Keratinocyte (primary cell): Measurements from ENCODE around the gene AGAP1. TPM values are rescaled to one million over a fixed set of nuclear protein-coding genes. Genes with fewer than 3 reads are reported as not detected.

Source experiments
- DNase-seq: peaks from one replicate; pipeline ENCODE4 v3.0.0-alpha.2; 2011; ENCODE audit warnings: low read depth, missing footprints, low spot score
- FAIRE-seq: peaks from 2 replicates; lab custom pipeline; 2011; peaks lifted over from hg19 to GRCh38; lab: Jason Lieb, UNC
- H2AFZ ChIP-seq: 2 replicates; pipeline ENCODE4 v1.6.0; 2012; ENCODE audit warnings: low read length, control low read depth, inconsistent platforms; ENCODE audit not compliant: control insufficient read depth
- H3K27ac ChIP-seq: 2 replicates; pipeline ENCODE4 v1.5.1; 2011; ENCODE audit warnings: low read length; ENCODE audit not compliant: control insufficient read depth, insufficient read depth
- H3K27me3 ChIP-seq: 3 replicates; pipeline ENCODE4 v1.6.0; 2011; ENCODE audit warnings: low read length; ENCODE audit not compliant: control insufficient read depth, insufficient read depth; ENCODE audit errors: extremely low read depth
- H3K36me3 ChIP-seq, 2 experiments: 2 replicates in 1 of 2; 3 replicates in 1 of 2; pipeline ENCODE4 v1.5.1; 2011; ENCODE audit warnings: low read length in 2 of 2, mild to moderate bottlenecking in 1 of 2; ENCODE audit not compliant: control insufficient read depth in 2 of 2, insufficient read depth in 2 of 2; ENCODE audit errors: extremely low read depth in 1 of 2
- H3K4me1 ChIP-seq: 3 replicates; pipeline ENCODE4 v1.5.1; 2011; ENCODE audit warnings: low read length; ENCODE audit not compliant: control insufficient read depth, insufficient read depth; ENCODE audit errors: extremely low read depth
- H3K4me2 ChIP-seq: 3 replicates; pipeline ENCODE4 v1.6.0; 2011; ENCODE audit warnings: low read depth, low read length; ENCODE audit not compliant: control insufficient read depth, insufficient read depth; ENCODE audit errors: extremely low read depth
- H3K4me3 ChIP-seq, 3 experiments: fragments of 200-600 bp in 1 of 3; sonication (generic) in 1 of 3; 2 replicates in 2 of 3; 3 replicates in 1 of 3; pipeline ENCODE4 v1.5.1; 2011 to 2016; ENCODE audit warnings: low read length in 3 of 3, mild to moderate bottlenecking in 3 of 3, control low read depth in 2 of 3, inconsistent platforms in 1 of 3, low read depth in 1 of 3, mixed read lengths in 1 of 3, mixed run types in 1 of 3, moderate library complexity in 1 of 3; ENCODE audit not compliant: control insufficient read depth in 2 of 3, insufficient read depth in 2 of 3; ENCODE audit errors: extremely low read depth in 1 of 3
- H3K79me2 ChIP-seq: 2 replicates; pipeline ENCODE4 v1.6.0; 2012; ENCODE audit warnings: low read length; ENCODE audit not compliant: control insufficient read depth, insufficient read depth
- H3K9ac ChIP-seq: 3 replicates; pipeline ENCODE4 v1.6.0; 2011; ENCODE audit warnings: low read length; ENCODE audit not compliant: control insufficient read depth, insufficient read depth; ENCODE audit errors: extremely low read depth
- H3K9me1 ChIP-seq: 3 replicates; pipeline ENCODE4 v1.6.0; 2011; ENCODE audit warnings: low read length; ENCODE audit not compliant: control insufficient read depth, insufficient read depth; ENCODE audit errors: extremely low read depth
- H3K9me3 ChIP-seq: 2 replicates; pipeline ENCODE4 v1.5.1; 2012; ENCODE audit warnings: low read depth, low read length; ENCODE audit not compliant: control insufficient read depth
- H4K20me1 ChIP-seq: 3 replicates; pipeline ENCODE4 v1.6.0; 2011; ENCODE audit warnings: low read length; ENCODE audit not compliant: control insufficient read depth, insufficient read depth; ENCODE audit errors: extremely low read depth
- EZH2 ChIP-seq: IDR thresholded peaks from one replicate; pipeline ENCODE4 v1.6.1; 2012; ENCODE audit warnings: inconsistent platforms, mild to moderate bottlenecking, low read length, moderate library complexity
- dilution Hi-C: fragments of 300-500 bp; cut with MboI; formaldehyde crosslinking; loops from one replicate; pipeline ENCODE4 v1.7.0; 2020; ENCODE audit warnings: low sequenced_read_pairs; ENCODE audit not compliant: extremely low pct_ligation_motif_present
- polyA plus RNA-seq, 5 experiments: library from polyadenylated mRNA; depleted of rRNA in 3 of 5; stranded (reverse) in 3 of 5; stranded (forward) in 1 of 5; unstranded in 1 of 5; fragments of >200 nt; gene quantifications; 1 replicate in 1 of 5; 2 replicates in 3 of 5; 3 replicates in 1 of 5; pipeline versions ENCODE4 v1.2.1 to v1.2.3, GENCODE V29; 2011 to 2012; ENCODE audit warnings: missing spikeins in 2 of 5, low read depth in 1 of 5, low replicate concordance in 1 of 5
- TF ChIP-seq, protein P1 (sequence below), 3 experiments: IDR thresholded peaks in 1 of 3; conservative IDR thresholded peaks in 1 of 3; optimal IDR thresholded peaks in 1 of 3; 2 replicates in 2 of 3; 3 replicates in 1 of 3; pipeline versions ENCODE3 to v1.5.1; 2011; ENCODE audit warnings: low read length in 3 of 3, mild to moderate bottlenecking in 3 of 3, moderate library complexity in 2 of 3, control low read depth in 1 of 3, inconsistent platforms in 1 of 3; ENCODE audit not compliant: insufficient read depth in 2 of 3; ENCODE audit errors: extremely low read depth in 1 of 3

AGAP1 gene
- polyA plus RNA-seq, 1 donor (not counting 4 experiments of a cell fraction or from before 2014, with no cell fraction given) = 12.6 TPM

DNA sequence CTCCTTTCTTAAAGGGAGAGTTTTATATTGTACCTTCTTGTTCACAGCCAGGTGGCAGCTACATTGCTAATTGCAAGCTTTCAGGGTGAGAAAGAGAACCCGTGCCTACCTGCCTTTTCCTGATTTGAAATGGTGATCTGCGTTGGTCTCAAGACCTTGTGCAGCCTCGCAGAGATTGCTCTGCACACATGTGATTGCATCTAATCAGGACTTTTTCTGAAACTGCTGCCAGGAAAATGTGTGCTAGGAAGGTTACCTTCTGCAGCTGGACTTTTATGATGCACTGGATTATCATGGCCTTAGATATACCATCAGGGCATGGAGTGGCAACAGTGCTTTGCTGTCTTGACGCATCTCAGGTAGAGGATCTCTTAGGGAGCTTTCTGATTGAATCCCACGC is 45.1 kb downstream of the AGAP1 start:
- dilution Hi-C loops = no loop called here
- H3K9ac ChIP-seq = no peak overlapping the region
- peaks cover 18% of the 10 kb centered on the region for H3K4me1 ChIP-seq
- no peaks in the 10 kb centered on the region for H3K9me3 ChIP-seq
- peaks cover 31% of the 10 kb centered on the region for H3K79me2 ChIP-seq
- no peak overlapping the region for H3K4me3 ChIP-seq
- no peaks in the 10 kb centered on the region for H3K27me3 ChIP-seq
- no peaks in the 10 kb centered on the region for H3K36me3 ChIP-seq
- H3K9me1 ChIP-seq = no peaks in the 10 kb centered on the region
- no peak overlapping the region for H3K4me2 ChIP-seq
- H4K20me1 ChIP-seq = peaks cover 16% of the 10 kb centered on the region
- no peak overlapping the region for H2AFZ ChIP-seq
- H3K27ac ChIP-seq = no peak overlapping the region
- no peak for FAIRE-seq
- no peak for DNase-seq
- TF ChIP-seq, protein P1, sequence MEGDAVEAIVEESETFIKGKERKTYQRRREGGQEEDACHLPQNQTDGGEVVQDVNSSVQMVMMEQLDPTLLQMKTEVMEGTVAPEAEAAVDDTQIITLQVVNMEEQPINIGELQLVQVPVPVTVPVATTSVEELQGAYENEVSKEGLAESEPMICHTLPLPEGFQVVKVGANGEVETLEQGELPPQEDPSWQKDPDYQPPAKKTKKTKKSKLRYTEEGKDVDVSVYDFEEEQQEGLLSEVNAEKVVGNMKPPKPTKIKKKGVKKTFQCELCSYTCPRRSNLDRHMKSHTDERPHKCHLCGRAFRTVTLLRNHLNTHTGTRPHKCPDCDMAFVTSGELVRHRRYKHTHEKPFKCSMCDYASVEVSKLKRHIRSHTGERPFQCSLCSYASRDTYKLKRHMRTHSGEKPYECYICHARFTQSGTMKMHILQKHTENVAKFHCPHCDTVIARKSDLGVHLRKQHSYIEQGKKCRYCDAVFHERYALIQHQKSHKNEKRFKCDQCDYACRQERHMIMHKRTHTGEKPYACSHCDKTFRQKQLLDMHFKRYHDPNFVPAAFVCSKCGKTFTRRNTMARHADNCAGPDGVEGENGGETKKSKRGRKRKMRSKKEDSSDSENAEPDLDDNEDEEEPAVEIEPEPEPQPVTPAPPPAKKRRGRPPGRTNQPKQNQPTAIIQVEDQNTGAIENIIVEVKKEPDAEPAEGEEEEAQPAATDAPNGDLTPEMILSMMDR (optimal IDR thresholded peaks at IDR 0.05 in 1 of 3, IDR thresholded peaks at IDR 0.05 in 1 of 3, conservative IDR thresholded peaks at IDR 0.05 in 1 of 3; ENCODE audit: extremely low read depth in 1 of 3, insufficient read depth in 2 of 3, low read length in 3 of 3) = no peak
- no peak for TF ChIP-seq EZH2

DNA sequence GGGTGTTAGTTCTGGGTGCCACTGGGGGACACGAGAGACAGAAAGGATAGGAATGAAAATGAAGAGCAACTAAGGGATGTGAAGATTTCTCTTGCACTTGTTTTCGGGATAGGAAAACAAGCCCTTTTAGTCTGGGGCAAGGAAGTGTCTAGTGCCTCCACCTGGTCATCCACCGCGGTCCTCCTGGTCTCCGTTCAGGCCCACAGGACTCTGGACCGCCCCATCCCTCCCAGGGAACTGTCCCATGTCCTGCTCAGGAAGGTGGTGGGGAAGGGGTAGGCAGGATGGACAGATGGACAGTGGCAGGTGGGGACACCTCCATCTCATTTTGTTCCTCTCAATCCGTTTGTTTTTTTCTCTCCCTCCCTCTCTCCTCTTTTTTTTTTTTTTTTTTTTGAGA is 45.9 kb downstream of the AGAP1 start:
- no peak overlapping the region for H3K9ac ChIP-seq
- peaks cover 11% of the 10 kb centered on the region for H4K20me1 ChIP-seq
- no peak for FAIRE-seq

More for the DNA sequence above, 45.9 kb downstream of the AGAP1 start:
- Histone ChIP-seq H3K27me3 (no peaks in the 10 kb centered on the region), H3K9me1 (no peaks in the 10 kb centered on the region), H2AFZ (no peak overlapping the region), H3K27ac (no peak overlapping the region), H3K4me1 (peaks cover 16% of the 10 kb centered on the region), H3K79me2 (peaks cover 35% of the 10 kb centered on the region), H3K4me2 (no peak overlapping the region), H3K36me3 (no peaks in the 10 kb centered on the region), H3K4me3 (no peak overlapping the region), H3K9me3 (no peaks in the 10 kb centered on the region)
- no peak for DNase-seq
- dilution Hi-C loops = no loop called here
- TF ChIP-seq, protein P1 (optimal IDR thresholded peaks at IDR 0.05 in 1 of 3, IDR thresholded peaks at IDR 0.05 in 1 of 3, conservative IDR thresholded peaks at IDR 0.05 in 1 of 3; ENCODE audit: extremely low read depth in 1 of 3, insufficient read depth in 2 of 3, low read length in 3 of 3) = no peak
- TF ChIP-seq EZH2 = no peak
